Esophagus squamous epithelium (tissue), 4 donors: Measurements from ENCODE around the gene C9orf85.

Source experiments
- POLR2A ChIP-seq, 4 donors: fragments of 450-650 bp; IDR thresholded peaks; one replicate each; pipeline ENCODE4 v1.6.1; 2017; ENCODE audit warnings: antibody characterized with exemption in 4 of 4, mild to moderate bottlenecking in 4 of 4, moderate library complexity in 3 of 4
- TF ChIP-seq, protein P1 (sequence below), 6 experiments: fragments of 450-650 bp in 4 of 6; fragments of 200-600 bp in 2 of 6; sonication (generic) in 2 of 6; IDR thresholded peaks; one replicate each; pipeline ENCODE4 v1.5.1; 2016 to 2019; ENCODE audit warnings: antibody characterized with exemption in 6 of 6, mild to moderate bottlenecking in 4 of 6, moderate library complexity in 4 of 6

DNA sequence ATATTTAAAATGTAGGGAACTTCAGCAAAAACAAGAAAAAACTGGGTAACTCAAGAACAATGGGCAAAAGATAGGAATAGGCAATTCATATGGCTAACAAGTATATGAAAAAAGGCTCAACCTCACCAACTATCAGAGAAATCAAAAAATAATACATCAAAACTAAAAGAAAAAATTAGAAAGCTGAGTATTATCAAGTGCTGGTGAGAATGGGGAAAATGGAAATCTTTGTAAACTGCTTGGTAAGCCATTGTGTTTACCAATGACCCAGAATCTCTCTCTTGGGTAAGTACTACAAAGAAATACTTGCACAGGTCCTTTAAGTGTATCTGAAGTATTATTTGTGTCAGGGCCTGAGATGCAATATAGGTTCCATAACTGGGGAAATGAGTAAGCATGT, 27.4 kb upstream of the C9orf85 start:
- TF ChIP-seq, protein P1, sequence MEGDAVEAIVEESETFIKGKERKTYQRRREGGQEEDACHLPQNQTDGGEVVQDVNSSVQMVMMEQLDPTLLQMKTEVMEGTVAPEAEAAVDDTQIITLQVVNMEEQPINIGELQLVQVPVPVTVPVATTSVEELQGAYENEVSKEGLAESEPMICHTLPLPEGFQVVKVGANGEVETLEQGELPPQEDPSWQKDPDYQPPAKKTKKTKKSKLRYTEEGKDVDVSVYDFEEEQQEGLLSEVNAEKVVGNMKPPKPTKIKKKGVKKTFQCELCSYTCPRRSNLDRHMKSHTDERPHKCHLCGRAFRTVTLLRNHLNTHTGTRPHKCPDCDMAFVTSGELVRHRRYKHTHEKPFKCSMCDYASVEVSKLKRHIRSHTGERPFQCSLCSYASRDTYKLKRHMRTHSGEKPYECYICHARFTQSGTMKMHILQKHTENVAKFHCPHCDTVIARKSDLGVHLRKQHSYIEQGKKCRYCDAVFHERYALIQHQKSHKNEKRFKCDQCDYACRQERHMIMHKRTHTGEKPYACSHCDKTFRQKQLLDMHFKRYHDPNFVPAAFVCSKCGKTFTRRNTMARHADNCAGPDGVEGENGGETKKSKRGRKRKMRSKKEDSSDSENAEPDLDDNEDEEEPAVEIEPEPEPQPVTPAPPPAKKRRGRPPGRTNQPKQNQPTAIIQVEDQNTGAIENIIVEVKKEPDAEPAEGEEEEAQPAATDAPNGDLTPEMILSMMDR (IDR thresholded peaks at IDR 0.05): no peak
- no peak for TF ChIP-seq POLR2A (IDR thresholded peaks at IDR 0.05)
